ENCODE measurements around the gene AOC3. TPM values are rescaled to one million over a fixed set of nuclear protein-coding genes. Genes with fewer than 3 reads are reported as not detected.

AOC3 gene
- total and polyA plus RNA-seq, 2 of the 13 experiments (the other 11 are each of a cell fraction or from before 2014, with no cell fraction given) = 8.7 to 51.7 TPM

DNA sequence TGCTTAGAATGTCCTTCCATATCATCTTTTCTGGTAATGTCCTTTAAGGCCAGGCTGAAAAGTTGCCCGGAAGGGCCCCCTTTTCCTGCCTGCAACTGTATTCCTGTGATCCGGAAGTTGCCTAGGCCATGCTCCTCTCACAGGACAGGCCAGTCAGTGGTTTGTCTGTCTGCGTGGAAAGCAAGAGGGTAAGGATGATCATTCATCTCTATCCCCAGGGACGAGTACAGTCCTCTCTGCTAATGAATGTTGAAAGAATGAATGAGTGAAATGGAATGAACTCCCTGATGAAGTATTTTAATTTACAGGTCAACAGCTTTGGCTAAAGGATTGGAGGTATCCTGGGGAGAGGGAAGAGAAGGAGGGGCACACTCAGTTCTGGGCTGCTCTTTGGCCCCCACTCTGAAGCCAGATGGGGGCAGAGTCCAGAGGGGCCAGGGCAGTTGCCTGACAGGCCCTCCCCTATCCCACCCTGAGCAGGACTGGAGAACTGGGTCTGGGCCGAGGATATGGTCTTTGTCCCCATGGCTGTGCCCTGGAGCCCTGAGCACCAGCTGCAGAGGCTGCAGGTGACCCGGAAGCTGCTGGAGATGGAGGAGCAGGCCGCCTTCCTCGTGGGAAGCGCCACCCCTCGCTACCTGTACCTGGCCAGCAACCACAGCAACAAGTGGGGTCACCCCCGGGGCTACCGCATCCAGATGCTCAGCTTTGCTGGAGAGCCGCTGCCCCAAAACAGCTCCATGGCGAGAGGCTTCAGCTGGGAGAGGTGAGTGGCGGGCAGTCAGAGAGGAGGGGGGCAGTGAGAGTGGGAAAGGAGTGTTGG is 3.2 kb downstream of the AOC3 start (continued):
- no peak for TF ChIP-seq PAX8 (CRISPR knock-in tag; IDR thresholded peaks at IDR 0.05; ENCODE audit: borderline replicate concordance)
- TF ChIP-seq, protein P1, sequence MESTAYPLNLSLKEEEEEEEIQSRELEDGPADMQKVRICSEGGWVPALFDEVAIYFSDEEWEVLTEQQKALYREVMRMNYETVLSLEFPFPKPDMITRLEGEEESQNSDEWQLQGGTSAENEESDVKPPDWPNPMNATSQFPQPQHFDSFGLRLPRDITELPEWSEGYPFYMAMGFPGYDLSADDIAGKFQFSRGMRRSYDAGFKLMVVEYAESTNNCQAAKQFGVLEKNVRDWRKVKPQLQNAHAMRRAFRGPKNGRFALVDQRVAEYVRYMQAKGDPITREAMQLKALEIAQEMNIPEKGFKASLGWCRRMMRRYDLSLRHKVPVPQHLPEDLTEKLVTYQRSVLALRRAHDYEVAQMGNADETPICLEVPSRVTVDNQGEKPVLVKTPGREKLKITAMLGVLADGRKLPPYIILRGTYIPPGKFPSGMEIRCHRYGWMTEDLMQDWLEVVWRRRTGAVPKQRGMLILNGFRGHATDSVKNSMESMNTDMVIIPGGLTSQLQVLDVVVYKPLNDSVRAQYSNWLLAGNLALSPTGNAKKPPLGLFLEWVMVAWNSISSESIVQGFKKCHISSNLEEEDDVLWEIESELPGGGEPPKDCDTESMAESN (CRISPR knock-in tag; conservative IDR thresholded peaks at IDR 0.05) = no peak; the same call in 1 of the 2 replicates
- TF ChIP-seq TP53 (CRISPR knock-in tag; conservative IDR thresholded peaks at IDR 0.05) = no peak
- TF ChIP-seq ZNF629 (CRISPR knock-in tag; conservative IDR thresholded peaks at IDR 0.05) = no peak; the same call in 1 of the 2 replicates
- no peak for TF ChIP-seq SNRNP70 (IDR thresholded peaks at IDR 0.05; ENCODE audit: low read depth, low read length)
- TF ChIP-seq ZNF331 (CRISPR knock-in tag; IDR thresholded peaks at IDR 0.05) = 0 out of 2 replicates have a peak, but pooled peaks have one; percentile 15
- 0 out of 2 replicates have a peak, but pooled peaks have one; percentile 42 for TF ChIP-seq RELA (CRISPR knock-in tag; IDR thresholded peaks at IDR 0.05)
- no peak for TF ChIP-seq RFX5 (IDR thresholded peaks at IDR 0.05; ENCODE audit: low read depth, low read length)
- no peak for TF ChIP-seq CAMTA2 (CRISPR knock-in tag; IDR thresholded peaks at IDR 0.05; ENCODE audit: borderline replicate concordance)
- TF ChIP-seq GZF1 (CRISPR knock-in tag; IDR thresholded peaks at IDR 0.05) = peak; percentile 21; the same call in 1 of the 2 replicates
- no peak; the same call in 1 of the 2 replicates for TF ChIP-seq MTF2 (CRISPR knock-in tag; IDR thresholded peaks at IDR 0.05; ENCODE audit: borderline replicate concordance)
- TF ChIP-seq ZNF501 (CRISPR knock-in tag; IDR thresholded peaks at IDR 0.05) = 0 out of 2 replicates have a peak, but pooled peaks have one; percentile 23
- peak; percentile 86; the same call in 1 of the 2 replicates for TF ChIP-seq NR2C2 (CRISPR knock-in tag; IDR thresholded peaks at IDR 0.05; ENCODE audit: borderline replicate concordance)
- peak; percentile 70 for TF ChIP-seq ELF1 (CRISPR knock-in tag; IDR thresholded peaks at IDR 0.05)
- no peak for TF ChIP-seq SMAD9 (CRISPR knock-in tag; IDR thresholded peaks at IDR 0.05)
- no peak for TF ChIP-seq ZNF552 (CRISPR knock-in tag; IDR thresholded peaks at IDR 0.05; ENCODE audit: borderline replicate concordance)
- TF ChIP-seq, protein P2, sequence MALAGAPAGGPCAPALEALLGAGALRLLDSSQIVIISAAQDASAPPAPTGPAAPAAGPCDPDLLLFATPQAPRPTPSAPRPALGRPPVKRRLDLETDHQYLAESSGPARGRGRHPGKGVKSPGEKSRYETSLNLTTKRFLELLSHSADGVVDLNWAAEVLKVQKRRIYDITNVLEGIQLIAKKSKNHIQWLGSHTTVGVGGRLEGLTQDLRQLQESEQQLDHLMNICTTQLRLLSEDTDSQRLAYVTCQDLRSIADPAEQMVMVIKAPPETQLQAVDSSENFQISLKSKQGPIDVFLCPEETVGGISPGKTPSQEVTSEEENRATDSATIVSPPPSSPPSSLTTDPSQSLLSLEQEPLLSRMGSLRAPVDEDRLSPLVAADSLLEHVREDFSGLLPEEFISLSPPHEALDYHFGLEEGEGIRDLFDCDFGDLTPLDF (CRISPR knock-in tag; IDR thresholded peaks at IDR 0.05) = 0 out of 2 replicates have a peak, but pooled peaks have one; percentile 46
- TF ChIP-seq ZNF124 (CRISPR knock-in tag; IDR thresholded peaks at IDR 0.05) = no peak
- peak; percentile 74 for TF ChIP-seq PPARG (CRISPR knock-in tag; conservative IDR thresholded peaks at IDR 0.05)
- TF ChIP-seq RARA (CRISPR knock-in tag; IDR thresholded peaks at IDR 0.05) = no peak
- TF ChIP-seq GATAD1 (CRISPR knock-in tag; IDR thresholded peaks at IDR 0.05) = no peak
- TF ChIP-seq, protein P3, sequence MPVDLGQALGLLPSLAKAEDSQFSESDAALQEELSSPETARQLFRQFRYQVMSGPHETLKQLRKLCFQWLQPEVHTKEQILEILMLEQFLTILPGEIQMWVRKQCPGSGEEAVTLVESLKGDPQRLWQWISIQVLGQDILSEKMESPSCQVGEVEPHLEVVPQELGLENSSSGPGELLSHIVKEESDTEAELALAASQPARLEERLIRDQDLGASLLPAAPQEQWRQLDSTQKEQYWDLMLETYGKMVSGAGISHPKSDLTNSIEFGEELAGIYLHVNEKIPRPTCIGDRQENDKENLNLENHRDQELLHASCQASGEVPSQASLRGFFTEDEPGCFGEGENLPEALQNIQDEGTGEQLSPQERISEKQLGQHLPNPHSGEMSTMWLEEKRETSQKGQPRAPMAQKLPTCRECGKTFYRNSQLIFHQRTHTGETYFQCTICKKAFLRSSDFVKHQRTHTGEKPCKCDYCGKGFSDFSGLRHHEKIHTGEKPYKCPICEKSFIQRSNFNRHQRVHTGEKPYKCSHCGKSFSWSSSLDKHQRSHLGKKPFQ (CRISPR knock-in tag; IDR thresholded peaks at IDR 0.05; ENCODE audit: insufficient replicate concordance) = peak; percentile 68
- TF ChIP-seq ZNF766 (CRISPR knock-in tag; IDR thresholded peaks at IDR 0.05; ENCODE audit: borderline replicate concordance) = peak; percentile 64; the same call in 1 of the 2 replicates
- no peak for TF ChIP-seq ZNF841 (CRISPR knock-in tag; IDR thresholded peaks at IDR 0.05; ENCODE audit: borderline replicate concordance)
- TF ChIP-seq MED8 (CRISPR knock-in tag; IDR thresholded peaks at IDR 0.05; ENCODE audit: insufficient replicate concordance) = peak; percentile 39

All from HepG2 (cell line).